Sigmoid colon (tissue), 7 donors: ENCODE results near the gene FECH. TPM values are rescaled to one million over a fixed set of nuclear protein-coding genes. Genes with fewer than 3 reads are reported as not detected.

ENCODE experiments used
- DNase-seq: peaks from one replicate; pipeline ENCODE4 v3.0.0-alpha.2; 2019
- H3K27ac ChIP-seq, 4 donors: fragments of 200-600 bp; sonication (generic); one replicate each; pipeline ENCODE4 v1.5.1; 2016 to 2019; ENCODE audit warnings: mild to moderate bottlenecking in 1 of 4
- H3K27me3 ChIP-seq, 3 donors: fragments of 200-600 bp; sonication (generic); one replicate each; pipeline ENCODE4 v1.5.1; 2019; ENCODE audit warnings: mild to moderate bottlenecking in 1 of 3
- H3K36me3 ChIP-seq, 4 donors: fragments of 200-600 bp; sonication (generic); one replicate each; pipeline ENCODE4 v1.5.1; 2016 to 2019
- H3K4me1 ChIP-seq, 4 donors: fragments of 200-600 bp; sonication (generic); one replicate each; pipeline ENCODE4 v1.5.1; 2017 to 2019
- H3K4me3 ChIP-seq, 4 donors: fragments of 200-600 bp; sonication (generic); one replicate each; pipeline ENCODE4 v1.5.1; 2017 to 2019; ENCODE audit warnings: mild to moderate bottlenecking in 2 of 4, moderate library complexity in 1 of 4
- H3K9me3 ChIP-seq, 4 donors: fragments of 200-600 bp in 3 of 4; sonication (generic) in 3 of 4; one replicate each; pipeline versions ENCODE4 v1.5.1 to v1.6.1; 2013 to 2019
- EP300 ChIP-seq, 4 donors: sonication (generic); formaldehyde crosslinking; IDR thresholded peaks; one replicate each; pipeline ENCODE4 v1.6.1; 2017; ENCODE audit warnings: antibody characterized with exemption in 4 of 4
- POLR2A ChIP-seq, 2 donors: fragments of 450-650 bp; IDR thresholded peaks; one replicate each; pipeline ENCODE4 v1.6.1; 2016; ENCODE audit warnings: antibody characterized with exemption in 2 of 2, mild to moderate bottlenecking in 2 of 2, moderate library complexity in 2 of 2
- POLR2AphosphoS5 ChIP-seq, 4 donors: sonication (generic); formaldehyde crosslinking; IDR thresholded peaks; one replicate each; pipeline ENCODE4 v1.6.1; 2017; ENCODE audit warnings: antibody characterized with exemption in 4 of 4
- WGBS, 2 donors: extraction: QIAGEN DNeasy Blood & Tissue Kit; methylation state at CpG; one replicate each; pipeline ENCODE4 v1.1.7; 2013; 5-methylcytosine and 5-hydroxymethylcytosine counted together
- intact Hi-C: fragments of 100-400 bp; cut with DNase I; formaldehyde crosslinking; loops from one replicate; pipeline ENCODE4 v1.15.1; 2023
- polyA plus RNA-seq, 3 donors: library from polyadenylated mRNA; stranded (reverse); fragments of 200-250 nt; gene quantifications; one replicate each; pipeline ENCODE4 v1.2.3, GENCODE V29; 2013
- total RNA-seq, 4 donors: library from RNA; depleted of rRNA; stranded (reverse); fragments of >200 nt; gene quantifications; one replicate each; pipeline ENCODE4 v1.1.0, GENCODE V29; 2016
- TF ChIP-seq, protein P1 (sequence below), 4 experiments: fragments of 450-650 bp in 3 of 4; fragments of 200-600 bp in 1 of 4; IDR thresholded peaks; one replicate each; pipeline ENCODE4 v1.5.1; 2016 to 2019; ENCODE audit warnings: antibody characterized with exemption in 4 of 4, mild to moderate bottlenecking in 3 of 4, moderate library complexity in 2 of 4
- donor health status: healthy with polysubstance abuse.
- donor health status: Bipolar disorder and iron deficiency.
- donor health status: healthy.

Gene FECH
- total and polyA plus RNA-seq, 7 donors = 7.8 to 64.6 (median 30.0) TPM

DNA sequence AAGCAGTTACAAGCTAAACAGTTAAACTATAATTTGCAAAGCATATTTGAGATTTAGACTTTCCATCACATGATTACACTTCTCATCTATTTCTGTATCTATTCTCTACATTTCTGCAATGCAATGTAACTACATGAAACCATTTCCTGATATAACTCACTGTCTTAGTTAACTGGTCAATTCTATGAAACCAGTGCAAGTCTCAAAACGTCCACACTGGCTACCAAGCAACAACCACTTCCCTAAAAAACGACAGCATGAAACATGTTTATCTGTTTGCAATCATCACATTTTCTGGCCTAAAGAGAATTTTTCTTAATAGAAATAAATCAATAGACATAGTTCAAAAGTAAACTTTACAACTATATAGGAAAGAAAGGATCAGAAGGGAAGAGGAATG lies 17.4 kb downstream of the FECH start:
- Histone ChIP-seq H3K9me3 (no peaks in the 10 kb centered on the region), H3K36me3 (peaks cover 5 to 71% (median 15%) of the 10 kb centered on the region in 4 donors), H3K27me3 (no peaks in the 10 kb centered on the region), H3K4me1 (peaks cover 0 to 3% (median 0%) of the 10 kb centered on the region in 4 donors), H3K4me3 (no peak overlapping the region), H3K27ac (no peak overlapping the region)
- DNase-seq = no peak
- intact Hi-C loops = no loop called here
- TF ChIP-seq EP300 (IDR thresholded peaks at IDR 0.05) (no peak), POLR2A (IDR thresholded peaks at IDR 0.05) (no peak), POLR2AphosphoS5 (IDR thresholded peaks at IDR 0.05) (no peak)
- TF ChIP-seq, protein P1, sequence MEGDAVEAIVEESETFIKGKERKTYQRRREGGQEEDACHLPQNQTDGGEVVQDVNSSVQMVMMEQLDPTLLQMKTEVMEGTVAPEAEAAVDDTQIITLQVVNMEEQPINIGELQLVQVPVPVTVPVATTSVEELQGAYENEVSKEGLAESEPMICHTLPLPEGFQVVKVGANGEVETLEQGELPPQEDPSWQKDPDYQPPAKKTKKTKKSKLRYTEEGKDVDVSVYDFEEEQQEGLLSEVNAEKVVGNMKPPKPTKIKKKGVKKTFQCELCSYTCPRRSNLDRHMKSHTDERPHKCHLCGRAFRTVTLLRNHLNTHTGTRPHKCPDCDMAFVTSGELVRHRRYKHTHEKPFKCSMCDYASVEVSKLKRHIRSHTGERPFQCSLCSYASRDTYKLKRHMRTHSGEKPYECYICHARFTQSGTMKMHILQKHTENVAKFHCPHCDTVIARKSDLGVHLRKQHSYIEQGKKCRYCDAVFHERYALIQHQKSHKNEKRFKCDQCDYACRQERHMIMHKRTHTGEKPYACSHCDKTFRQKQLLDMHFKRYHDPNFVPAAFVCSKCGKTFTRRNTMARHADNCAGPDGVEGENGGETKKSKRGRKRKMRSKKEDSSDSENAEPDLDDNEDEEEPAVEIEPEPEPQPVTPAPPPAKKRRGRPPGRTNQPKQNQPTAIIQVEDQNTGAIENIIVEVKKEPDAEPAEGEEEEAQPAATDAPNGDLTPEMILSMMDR (IDR thresholded peaks at IDR 0.05) = no peak
- 65 to 74% methylated on average over 2 of the region's 2 CpGs for WGBS, 2 donors

DNA sequence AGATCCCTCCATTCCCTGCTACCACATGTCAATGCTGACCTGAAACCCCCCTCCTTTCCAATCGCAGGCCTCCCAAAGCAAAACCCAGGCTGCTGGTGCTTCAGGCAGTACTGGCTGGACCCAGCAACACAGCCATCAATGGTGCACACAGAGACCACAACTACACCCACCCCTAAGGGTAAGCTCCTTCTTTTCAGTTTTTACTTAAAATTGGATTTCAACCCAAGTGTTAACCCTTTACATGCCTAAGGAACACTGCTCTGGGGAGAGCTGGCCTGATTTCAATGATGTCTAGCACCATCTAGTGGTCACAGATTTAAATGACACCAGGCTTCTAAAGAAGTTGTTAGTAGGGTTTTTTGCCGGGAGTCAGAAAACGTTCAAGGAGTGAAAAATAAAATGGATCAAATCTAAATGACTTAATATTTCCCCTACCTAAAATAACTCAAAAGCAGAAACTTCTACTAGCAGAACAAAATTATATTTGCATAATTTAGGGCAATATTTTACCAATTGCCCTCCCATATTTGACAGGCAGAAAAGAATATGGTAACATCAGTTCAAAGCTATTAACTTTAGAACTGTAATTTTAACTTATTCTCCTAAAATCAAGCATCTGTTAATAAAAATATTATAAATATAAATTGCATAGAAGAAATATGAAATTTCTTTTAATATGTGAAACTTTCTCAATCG lies 24.6 kb downstream of the FECH start:
- no peak overlapping the region for H3K4me3 ChIP-seq
- intact Hi-C loops = no loop called here
- H3K36me3 ChIP-seq = peaks cover 0 to 46% (median 8%) of the 10 kb centered on the region in 4 donors
- TF ChIP-seq EP300 (IDR thresholded peaks at IDR 0.05) = no peak
- TF ChIP-seq, protein P1 (IDR thresholded peaks at IDR 0.05) = peak in 3 of 4 experiments; percentile 54 to 81 (median 72)
- no peaks in the 10 kb centered on the region for H3K9me3 ChIP-seq
- DNase-seq = no peak
- WGBS, 2 donors = 48 to 56% methylated on average over 4 of the region's 4 CpGs
- H3K27ac ChIP-seq = no peak overlapping the region
- no peaks in the 10 kb centered on the region for H3K27me3 ChIP-seq
- H3K4me1 ChIP-seq = no peaks in the 10 kb centered on the region

DNA sequence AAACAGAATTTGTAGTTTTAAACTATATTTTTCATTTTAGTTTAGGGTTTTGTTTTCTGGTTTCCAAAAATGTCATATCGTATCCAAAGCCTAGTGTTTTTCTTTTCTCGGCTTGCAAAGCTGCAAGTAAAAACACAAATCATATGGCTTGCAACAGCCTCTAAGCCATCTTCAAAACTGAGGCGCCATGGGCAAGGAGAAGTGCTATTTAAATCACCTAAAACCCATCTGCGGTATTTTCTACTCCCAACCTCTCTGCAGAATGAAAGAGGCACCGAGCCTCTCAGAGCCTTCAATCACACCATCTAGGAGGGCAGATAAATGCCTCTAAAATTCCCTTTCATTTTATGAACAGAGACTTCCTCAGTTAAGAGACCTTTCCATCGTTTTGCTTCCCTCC lies 25.2 kb downstream of the FECH start:
- DNase-seq = no peak
- Histone ChIP-seq H3K9me3 (no peaks in the 10 kb centered on the region), H3K4me1 (no peaks in the 10 kb centered on the region), H3K27ac (no peak overlapping the region), H3K27me3 (no peaks in the 10 kb centered on the region), H3K36me3 (peaks cover 0 to 49% (median 9%) of the 10 kb centered on the region in 4 donors), H3K4me3 (no peak overlapping the region)
- TF ChIP-seq, protein P1 (IDR thresholded peaks at IDR 0.05) = no peak
- no peak for TF ChIP-seq EP300 (IDR thresholded peaks at IDR 0.05)
- TF ChIP-seq POLR2AphosphoS5 (IDR thresholded peaks at IDR 0.05) = no peak
- no peak for TF ChIP-seq POLR2A (IDR thresholded peaks at IDR 0.05)
- intact Hi-C loops = no loop called here
- 93 to 96% methylated on average over 6 of the region's 6 CpGs for WGBS, 2 donors

DNA sequence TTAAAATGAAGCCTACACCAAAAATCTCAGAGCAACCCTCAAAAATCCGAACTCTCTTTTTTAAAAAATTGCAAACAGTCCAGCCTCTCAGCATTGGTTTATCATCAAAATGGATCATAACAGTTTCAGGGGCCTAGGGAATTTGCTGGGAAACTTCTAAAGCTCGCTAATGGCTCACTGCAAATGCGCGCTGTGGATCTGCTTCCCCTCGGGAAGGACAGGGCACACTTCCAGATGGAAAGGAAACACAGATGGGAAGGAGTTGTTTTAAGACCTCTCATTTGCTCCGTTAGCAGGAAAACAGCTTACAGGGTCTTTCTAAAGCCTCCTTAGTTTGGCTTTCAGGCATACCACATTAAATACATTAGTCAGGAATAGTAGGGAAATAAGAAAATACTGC lies 27.2 kb downstream of the FECH start:
- no peak for DNase-seq

More for the DNA sequence above, 27.2 kb downstream of the FECH start:
- no peak for TF ChIP-seq EP300 (IDR thresholded peaks at IDR 0.05)
- no peak for TF ChIP-seq POLR2AphosphoS5 (IDR thresholded peaks at IDR 0.05)
- TF ChIP-seq POLR2A (IDR thresholded peaks at IDR 0.05) = no peak
- TF ChIP-seq, protein P1 (IDR thresholded peaks at IDR 0.05) = no peak
- Histone ChIP-seq H3K27me3 (no peaks in the 10 kb centered on the region), H3K9me3 (no peaks in the 10 kb centered on the region), H3K4me1 (no peaks in the 10 kb centered on the region), H3K36me3 (peaks cover 4 to 61% (median 18%) of the 10 kb centered on the region in 4 donors), H3K4me3 (no peak overlapping the region), H3K27ac (no peak overlapping the region)
- 79 to 87% methylated on average over 6 of the region's 6 CpGs for WGBS, 2 donors
- intact Hi-C loops = no loop called here
